AG09319 (cell line): Measurements from ENCODE around the gene TBC1D5.

Source experiments
- DNase-seq: peaks from one replicate; pipeline ENCODE4 v3.0.0-alpha.2; 2010; ENCODE audit warnings: low read depth; ENCODE audit errors: extremely low read depth
- TF ChIP-seq, protein P1 (sequence below): IDR thresholded peaks from 2 replicates; pipeline ENCODE4 v1.5.1; 2011; ENCODE audit warnings: low read depth, mild to moderate bottlenecking, inconsistent platforms, low read length, moderate library complexity

The TBC1D5 gene

DNA sequence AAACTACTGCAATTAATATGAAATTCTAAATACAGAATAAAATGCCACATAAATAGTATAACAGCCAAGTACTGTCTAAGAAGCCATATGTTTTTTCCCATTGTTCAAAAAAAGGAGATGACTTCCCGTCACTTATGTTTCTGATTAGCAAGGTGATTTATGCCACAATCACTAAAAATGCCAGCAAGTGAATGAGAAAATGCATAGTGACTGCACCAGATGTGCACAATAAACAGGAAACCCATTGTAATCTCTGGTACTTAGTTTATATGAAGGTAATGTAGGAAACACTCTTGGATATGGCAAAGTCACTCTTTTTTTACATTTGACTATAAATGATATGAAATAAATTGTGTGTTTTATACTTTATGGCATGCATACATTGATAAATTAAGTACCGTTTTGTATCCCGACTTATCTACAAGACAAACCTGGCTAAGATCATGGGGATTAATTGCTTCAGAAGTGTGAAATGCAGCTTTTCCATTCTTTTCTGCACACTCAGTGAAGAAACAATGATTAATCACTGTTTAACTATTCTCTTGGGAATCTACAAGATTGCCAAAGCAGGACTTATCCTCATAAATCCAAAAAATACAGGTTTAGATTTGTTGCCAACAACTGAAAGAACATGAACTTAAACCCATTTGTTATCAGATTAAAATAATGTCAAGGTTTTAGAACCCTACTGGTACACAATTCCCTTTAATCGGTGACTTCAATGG is 164.5 kb downstream of the TBC1D5 start:
- no peak for DNase-seq

DNA sequence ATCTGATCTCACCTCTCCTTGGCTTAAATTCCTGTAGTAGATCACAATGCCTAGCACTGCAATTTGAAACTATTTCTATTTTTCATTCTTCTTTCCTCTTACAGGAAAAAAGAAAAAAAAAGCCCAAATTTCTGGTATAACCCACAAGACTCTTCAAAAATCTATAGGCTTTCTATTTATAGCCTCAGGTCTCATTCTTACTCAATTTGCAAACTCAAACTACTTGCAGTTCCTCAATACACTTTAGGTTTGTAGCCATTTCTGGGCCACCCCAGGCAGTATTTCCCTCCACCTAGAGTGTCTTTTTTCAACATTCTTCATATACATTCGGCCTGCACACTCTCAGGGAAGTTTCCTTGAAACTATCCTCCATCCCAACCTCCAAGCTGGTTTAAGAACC is 169.0 kb downstream of the TBC1D5 start:
- DNase-seq: no peak
- TF ChIP-seq, protein P1, sequence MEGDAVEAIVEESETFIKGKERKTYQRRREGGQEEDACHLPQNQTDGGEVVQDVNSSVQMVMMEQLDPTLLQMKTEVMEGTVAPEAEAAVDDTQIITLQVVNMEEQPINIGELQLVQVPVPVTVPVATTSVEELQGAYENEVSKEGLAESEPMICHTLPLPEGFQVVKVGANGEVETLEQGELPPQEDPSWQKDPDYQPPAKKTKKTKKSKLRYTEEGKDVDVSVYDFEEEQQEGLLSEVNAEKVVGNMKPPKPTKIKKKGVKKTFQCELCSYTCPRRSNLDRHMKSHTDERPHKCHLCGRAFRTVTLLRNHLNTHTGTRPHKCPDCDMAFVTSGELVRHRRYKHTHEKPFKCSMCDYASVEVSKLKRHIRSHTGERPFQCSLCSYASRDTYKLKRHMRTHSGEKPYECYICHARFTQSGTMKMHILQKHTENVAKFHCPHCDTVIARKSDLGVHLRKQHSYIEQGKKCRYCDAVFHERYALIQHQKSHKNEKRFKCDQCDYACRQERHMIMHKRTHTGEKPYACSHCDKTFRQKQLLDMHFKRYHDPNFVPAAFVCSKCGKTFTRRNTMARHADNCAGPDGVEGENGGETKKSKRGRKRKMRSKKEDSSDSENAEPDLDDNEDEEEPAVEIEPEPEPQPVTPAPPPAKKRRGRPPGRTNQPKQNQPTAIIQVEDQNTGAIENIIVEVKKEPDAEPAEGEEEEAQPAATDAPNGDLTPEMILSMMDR: no peak

More for the DNA sequence above, 164.5 kb downstream of the TBC1D5 start:
- TF ChIP-seq, protein P1: no peak

DNA sequence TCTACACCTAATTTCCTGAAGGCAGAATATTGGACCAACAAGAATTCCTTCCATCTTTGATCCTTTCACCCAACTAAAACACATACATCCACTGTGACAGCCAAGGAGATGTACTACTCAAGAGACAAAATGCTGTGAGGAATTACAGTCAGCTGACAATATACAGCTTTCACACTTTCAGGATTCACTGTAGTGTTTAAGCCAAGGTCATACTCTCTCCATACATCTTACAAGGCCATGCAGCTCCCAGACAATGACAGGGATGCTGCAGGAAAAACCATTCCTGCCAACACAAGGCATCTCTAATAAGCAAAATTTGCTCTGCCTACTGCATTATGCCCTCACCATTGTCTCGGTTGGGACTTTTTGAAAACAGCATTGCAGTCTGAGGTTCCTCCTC is 170.7 kb downstream of the TBC1D5 start:
- DNase-seq: no peak
- TF ChIP-seq, protein P1: no peak

DNA sequence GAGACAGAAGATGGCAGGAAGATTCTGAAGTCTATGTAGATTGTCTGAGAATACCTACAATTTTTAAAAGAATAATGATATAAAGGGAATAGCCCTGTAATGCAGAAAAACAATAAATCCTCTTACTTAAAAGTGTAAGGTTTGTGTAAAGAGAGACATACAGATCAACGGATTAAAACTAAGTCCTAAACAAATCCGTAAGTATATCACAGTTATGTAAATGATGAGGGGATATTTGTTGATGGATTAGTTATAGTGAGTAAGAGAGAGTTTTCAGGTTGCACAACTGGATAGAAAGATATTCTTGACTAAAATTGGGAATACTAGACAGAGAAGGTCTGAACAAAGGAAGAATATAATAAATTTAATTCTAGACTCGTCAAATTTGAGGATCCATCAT is 179.6 kb downstream of the TBC1D5 start:
- TF ChIP-seq, protein P1: no peak
- no peak for DNase-seq

DNA sequence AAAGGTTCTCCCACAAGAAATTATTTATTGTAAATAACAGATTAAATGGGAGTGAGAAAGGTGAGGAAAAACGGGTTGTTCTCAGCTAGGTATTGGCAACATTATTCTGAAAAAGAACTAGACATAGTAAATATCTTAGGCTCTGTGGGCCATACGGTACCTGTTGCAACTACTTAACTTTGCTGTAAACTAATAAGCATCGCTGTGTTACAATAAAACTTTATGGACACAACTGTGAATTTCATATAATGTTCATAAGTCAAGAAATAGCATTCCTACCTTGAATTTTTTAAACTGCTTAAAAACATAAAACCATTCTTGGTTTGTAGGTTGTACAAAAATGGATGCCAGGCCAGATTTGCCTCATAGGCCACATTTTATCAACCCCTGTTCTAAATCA is 183.9 kb downstream of the TBC1D5 start:
- DNase-seq: no peak
- TF ChIP-seq, protein P1: no peak

DNA sequence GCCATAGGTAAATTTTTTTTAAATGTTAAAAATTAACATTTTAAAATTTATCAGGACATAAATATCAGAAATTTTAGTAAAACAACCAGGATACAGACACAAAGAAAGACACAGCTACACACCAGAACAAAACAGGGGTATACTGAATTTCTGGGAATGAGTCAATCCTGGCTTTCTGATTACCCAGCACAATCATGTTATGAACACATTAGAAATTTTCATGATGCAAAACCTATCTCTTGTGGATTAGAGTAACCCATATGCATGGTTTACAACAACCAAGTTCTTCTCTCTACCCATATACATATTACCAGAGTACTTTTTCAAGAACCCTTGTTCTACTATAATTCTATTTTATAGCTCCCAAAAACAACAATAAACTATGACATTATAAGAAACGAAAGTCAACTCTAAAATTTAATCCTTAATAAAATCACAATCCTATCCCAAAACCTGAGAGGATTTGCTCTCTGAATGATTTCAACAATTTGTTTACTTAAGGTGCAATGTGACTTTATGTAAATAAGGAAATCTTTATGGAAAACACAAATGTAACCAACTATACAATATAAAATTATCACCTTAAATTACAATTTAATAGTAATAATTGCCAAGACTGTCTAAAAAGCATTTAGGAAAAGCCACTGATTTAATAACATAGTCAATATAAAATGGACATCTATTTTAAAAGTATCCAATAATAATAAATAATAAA is 184.5 kb downstream of the TBC1D5 start:
- DNase-seq: no peak
- TF ChIP-seq, protein P1: no peak

DNA sequence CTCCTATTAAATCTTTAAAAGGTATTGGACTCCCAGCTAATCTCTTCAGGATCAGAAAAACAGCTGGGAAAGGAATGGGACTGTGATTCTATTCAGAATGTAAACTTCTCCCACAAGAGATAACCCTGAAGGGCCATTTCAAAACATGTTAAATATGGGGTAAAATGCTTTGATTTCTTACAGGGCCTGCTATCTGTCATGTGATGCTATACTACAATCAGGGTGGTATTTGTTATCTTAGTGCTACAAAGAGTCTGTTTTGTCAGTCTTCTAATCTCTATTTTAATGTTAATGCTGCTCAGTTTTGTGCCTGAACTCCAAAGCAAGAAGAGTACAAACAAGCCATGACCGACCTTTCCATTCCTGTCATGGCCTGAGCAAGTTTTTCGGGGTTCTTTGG is 186.9 kb downstream of the TBC1D5 start:
- DNase-seq: no peak
- TF ChIP-seq, protein P1: no peak
